Natural killer cell (primary cell): ENCODE data around the gene PRKCQ. TPM values are rescaled to one million over a fixed set of nuclear protein-coding genes. Genes with fewer than 3 reads are reported as not detected.
A peak's percentile ranks its signal among the peaks of the same experiment; 100 is the strongest.

Experiments
- ATAC-seq, 3 donors: fragments of 150-1000 bp in 2 of 3; fragments of 200-7000 bp in 1 of 3; cut with Tn5 transposase; 1 replicate in 1 of 3; 2 replicates in 2 of 3; pipeline ENCODE4 v1.10.0; 2021; ENCODE audit warnings: mild to moderate bottlenecking in 2 of 3, moderate library complexity in 2 of 3
- DNase-seq, 2 donors: peaks; one replicate each; pipeline versions ENCODE4 v3.0.0 to v3.0.0-alpha.2; 2013 to 2021; ENCODE audit warnings: mixed read lengths in 1 of 2
- H3K27ac ChIP-seq: one replicate; pipeline ENCODE4 v1.5.1; 2013; ENCODE audit warnings: mild to moderate bottlenecking, low read length
- H3K27me3 ChIP-seq: one replicate; pipeline ENCODE4 v1.6.1; 2013; ENCODE audit warnings: low read length; ENCODE audit not compliant: control insufficient read depth, insufficient read depth
- H3K36me3 ChIP-seq: one replicate; pipeline ENCODE4 v1.6.1; 2013; ENCODE audit warnings: low read length; ENCODE audit not compliant: control insufficient read depth, insufficient read depth
- H3K4me1 ChIP-seq: one replicate; pipeline ENCODE4 v1.6.1; 2013; ENCODE audit warnings: low read length; ENCODE audit not compliant: control insufficient read depth, insufficient read depth
- H3K4me3 ChIP-seq: one replicate; pipeline ENCODE4 v1.5.1; 2013; ENCODE audit warnings: low read length
- H3K9me3 ChIP-seq: one replicate; pipeline ENCODE4 v1.6.1; 2013; ENCODE audit warnings: low read length; ENCODE audit not compliant: control insufficient read depth, insufficient read depth
- H3K27ac Mint-ChIP-seq, 2 donors: one replicate each; pipeline ENCODE4 v1.8.0; 2022; ENCODE audit warnings: mild to moderate bottlenecking in 2 of 2, mixed read lengths in 2 of 2, moderate library complexity in 1 of 2
- H3K27me3 Mint-ChIP-seq, 2 donors: one replicate each; pipeline ENCODE4 v1.8.0; 2022; ENCODE audit warnings: low read depth in 2 of 2, mixed read lengths in 2 of 2
- H3K36me3 Mint-ChIP-seq: one replicate; pipeline ENCODE4 v1.8.0; 2022; ENCODE audit warnings: mixed read lengths
- H3K4me1 Mint-ChIP-seq, 2 donors: one replicate each; pipeline ENCODE4 v1.8.0; 2022; ENCODE audit warnings: mixed read lengths in 2 of 2
- H3K4me3 Mint-ChIP-seq: one replicate; pipeline ENCODE4 v1.8.0; 2022; ENCODE audit warnings: mild to moderate bottlenecking, moderate library complexity, mixed read lengths
- H3K9me3 Mint-ChIP-seq, 2 donors: one replicate each; pipeline ENCODE4 v1.8.0; 2022; ENCODE audit warnings: mixed read lengths in 2 of 2
- CTCF ChIP-seq: fragments of 200-600 bp; IDR thresholded peaks from one replicate; pipeline ENCODE4 v1.8.0; 2022; ENCODE audit warnings: antibody characterized with exemption
- WGBS: methylation state at CpG from one replicate; pipeline ENCODE4 v1.1.7; 2013; ENCODE audit warnings: missing lambda C conversion rate; ENCODE audit not compliant: insufficient coverage; 5-methylcytosine and 5-hydroxymethylcytosine counted together
- intact Hi-C: fragments of 100-400 bp; cut with micrococcal nuclease; formaldehyde crosslinking; loops from one replicate; pipeline ENCODE4 v1.14.2; 2022
- total RNA-seq, 4 donors: library from RNA; stranded (reverse); fragments of 120-200 nt in 1 of 4; gene quantifications; one replicate each; pipeline versions ENCODE4 v1.2.3 to v1.2.4, GENCODE V29; 2013 to 2022

PRKCQ gene
- total RNA-seq, 3 donors from 2014 or later (not counting 1 experiment from before 2014, with no cell fraction given) = 46.5 to 69.5 (median 61.3) TPM

GRCh38 chr10:6460861-6461409 lies 119.1 kb downstream of the PRKCQ start:
- peaks cover 21% of the 10 kb centered on the region for H3K36me3 Mint-ChIP-seq
- H3K4me3 ChIP-seq = no peak overlapping the region
- peaks cover 79% of the 10 kb centered on the region for H3K36me3 ChIP-seq
- no peak for TF ChIP-seq CTCF
- no peak for DNase-seq
- peaks cover 4% of the 10 kb centered on the region in 2 donors for H3K9me3 Mint-ChIP-seq
- 92% methylated on average over 2 of the region's 2 CpGs for WGBS
- no peak for ATAC-seq
- no peak overlapping the region for H3K4me3 Mint-ChIP-seq
- intact Hi-C loops = no loop called here
- peaks cover 10 to 18% of the 10 kb centered on the region in 2 donors for H3K4me1 Mint-ChIP-seq
- H3K9me3 ChIP-seq = no peaks in the 10 kb centered on the region
- no peaks in the 10 kb centered on the region for H3K4me1 ChIP-seq
- H3K27me3 ChIP-seq = no peaks in the 10 kb centered on the region
- peak overlapping the region in 1 of 2 donors; percentile 17 for H3K27ac Mint-ChIP-seq
- H3K27me3 Mint-ChIP-seq = no peaks in the 10 kb centered on the region
- H3K27ac ChIP-seq = no peak overlapping the region

GRCh38 chr10:6458814-6459213 lies 121.3 kb downstream of the PRKCQ start:
- intact Hi-C loops = no loop called here
- no peak for ATAC-seq
- H3K36me3 ChIP-seq = peaks cover 82% of the 10 kb centered on the region

GRCh38 chr10:6457376-6457775 lies 122.7 kb downstream of the PRKCQ start:
- Mint-ChIP-seq H3K9me3 (peaks cover 4% of the 10 kb centered on the region in 2 donors), H3K36me3 (peaks cover 39% of the 10 kb centered on the region), H3K4me1 (peaks cover 13 to 30% of the 10 kb centered on the region in 2 donors), H3K4me3 (no peak overlapping the region), H3K27ac (peak overlapping the region in 1 of 2 donors; percentile 37), H3K27me3 (no peaks in the 10 kb centered on the region)
- intact Hi-C loops = no loop called here
- 89% methylated on average over 5 of the region's 5 CpGs for WGBS
- H3K9me3 ChIP-seq = no peaks in the 10 kb centered on the region
- no peak overlapping the region for H3K27ac ChIP-seq
- DNase-seq (no peak), ATAC-seq (no peak)
- H3K4me3 ChIP-seq = no peak overlapping the region
- no peak for TF ChIP-seq CTCF
- no peaks in the 10 kb centered on the region for H3K4me1 ChIP-seq
- peaks cover 71% of the 10 kb centered on the region for H3K36me3 ChIP-seq
- H3K27me3 ChIP-seq = no peaks in the 10 kb centered on the region

More at GRCh38 chr10:6458814-6459213, 121.3 kb downstream of the PRKCQ start:
- WGBS = 74% methylated on average over 5 of the region's 5 CpGs
- Mint-ChIP-seq H3K4me3 (no peak overlapping the region), H3K27me3 (no peaks in the 10 kb centered on the region), H3K36me3 (peaks cover 38% of the 10 kb centered on the region), H3K4me1 (peaks cover 13 to 30% of the 10 kb centered on the region in 2 donors), H3K9me3 (peaks cover 4% of the 10 kb centered on the region in 2 donors), H3K27ac (peak overlapping the region; percentile 50 to 63)
- Histone ChIP-seq H3K4me3 (no peak overlapping the region), H3K9me3 (no peaks in the 10 kb centered on the region), H3K27me3 (no peaks in the 10 kb centered on the region), H3K4me1 (no peaks in the 10 kb centered on the region), H3K27ac (no peak overlapping the region)
- peak in 1 of 2 donors; percentile 31 for DNase-seq
- no peak for TF ChIP-seq CTCF

GRCh38 chr10:6456067-6456466 lies 124.0 kb downstream of the PRKCQ start:
- ATAC-seq (peak in 1 of 3 donors; percentile 24), DNase-seq (no peak)
- no peak for TF ChIP-seq CTCF
- Mint-ChIP-seq H3K36me3 (peaks cover 31% of the 10 kb centered on the region), H3K27ac (peak overlapping the region; percentile 12 to 71), H3K27me3 (no peaks in the 10 kb centered on the region), H3K4me3 (no peak overlapping the region), H3K9me3 (peaks cover 3 to 4% of the 10 kb centered on the region in 2 donors), H3K4me1 (peaks cover 13 to 32% of the 10 kb centered on the region in 2 donors)
- H3K27me3 ChIP-seq = no peaks in the 10 kb centered on the region
- peaks cover 60% of the 10 kb centered on the region for H3K36me3 ChIP-seq
- 89% methylated on average over 1 of the region's 1 CpG for WGBS
- H3K4me1 ChIP-seq = no peaks in the 10 kb centered on the region
- intact Hi-C loops = no loop called here
- no peaks in the 10 kb centered on the region for H3K9me3 ChIP-seq
- no peak overlapping the region for H3K27ac ChIP-seq
- no peak overlapping the region for H3K4me3 ChIP-seq
